IMR-90 (cell line): ENCODE measurements around the gene CDH23. TPM values are rescaled to one million over a fixed set of nuclear protein-coding genes. Genes with fewer than 3 reads are reported as not detected.

Experiments
- ATAC-seq: fragments of 200-7000 bp; cut with Tn5 transposase; 2 replicates; pipeline ENCODE4 v1.9.1; 2020; ENCODE audit warnings: low read depth, mild to moderate bottlenecking, moderate library complexity
- BruUV-seq: library from RNA; stranded (reverse); fragments of 400-500 nt; replicated peaks from 2 replicates; lab custom pipeline; 2021; lab: Mats Ljungman, UMichigan
- CTCF ChIA-PET: fragments of 300-600 bp; formaldehyde crosslinking; extraction: SDS; loops from one replicate; lab custom pipeline; 2021; ENCODE audit warnings: antibody characterized with exemption; lab: Yijun Ruan, JAX
- POLR2A ChIA-PET: fragments of 300-600 bp; sonication (Branson Sonifier 250); formaldehyde crosslinking; loops from one replicate; lab custom pipeline; 2022; ENCODE audit warnings: antibody characterized with exemption; ENCODE audit not compliant: unreplicated experiment; lab: Charles Lee
- DNase-seq: peaks from one replicate; pipeline ENCODE4 v3.0.0; 2013
- H2AFZ ChIP-seq: replicated peaks from 2 replicates; pipeline ENCODE3; 2013; ENCODE audit warnings: low read length, mild to moderate bottlenecking; ENCODE audit not compliant: poor library complexity
- H2AK5ac ChIP-seq: 2 replicates; pipeline ENCODE4 v1.6.1; 2013; ENCODE audit warnings: low read depth, low read length, inconsistent platforms
- H2AK9ac ChIP-seq: replicated peaks from 2 replicates; pipeline ENCODE3; 2013; ENCODE audit warnings: mild to moderate bottlenecking, low read depth, low read length, moderate library complexity; ENCODE audit not compliant: poor library complexity
- H2BK120ac ChIP-seq: 2 replicates; pipeline ENCODE4 v1.6.1; 2013; ENCODE audit warnings: low read depth, low read length, inconsistent platforms
- H2BK15ac ChIP-seq: 3 replicates; pipeline ENCODE4 v1.6.1; 2013; ENCODE audit warnings: low read depth, low read length, inconsistent platforms
- H2BK20ac ChIP-seq: 2 replicates; pipeline ENCODE4 v1.6.1; 2013; ENCODE audit warnings: low read depth, mild to moderate bottlenecking, inconsistent platforms, low read length, moderate library complexity
- H2BK5ac ChIP-seq: 2 replicates; pipeline ENCODE4 v1.6.1; 2013; ENCODE audit warnings: mild to moderate bottlenecking, low read depth, low read length, inconsistent platforms; ENCODE audit not compliant: poor library complexity, severe bottlenecking
- H3K14ac ChIP-seq: replicated peaks from 2 replicates; pipeline ENCODE4 v1.6.1; 2013; ENCODE audit warnings: low read depth, low read length, inconsistent platforms
- H3K18ac ChIP-seq: 2 replicates; pipeline ENCODE4 v1.6.1; 2013; ENCODE audit warnings: low read depth, low read length, control low read depth
- H3K23ac ChIP-seq: 2 replicates; pipeline ENCODE4 v1.6.1; 2013; ENCODE audit warnings: low read depth, low read length, inconsistent platforms
- H3K27ac ChIP-seq: 2 replicates; pipeline ENCODE4 v1.5.1; 2013; ENCODE audit warnings: mild to moderate bottlenecking, control low read depth, low read length; ENCODE audit not compliant: insufficient read depth
- H3K27me3 ChIP-seq: 2 replicates; pipeline ENCODE4 v1.6.1; 2013; ENCODE audit warnings: low read length; ENCODE audit not compliant: control insufficient read depth, insufficient read depth
- H3K36me3 ChIP-seq: 2 replicates; pipeline ENCODE4 v1.6.1; 2013; ENCODE audit warnings: low read length, mixed read lengths; ENCODE audit not compliant: control insufficient read depth, insufficient read depth
- H3K4ac ChIP-seq: 2 replicates; pipeline ENCODE4 v1.6.1; 2013; ENCODE audit warnings: low read depth, low read length, inconsistent platforms
- H3K4me1 ChIP-seq: 2 replicates; pipeline ENCODE4 v1.6.1; 2013; ENCODE audit warnings: low read length, mixed read lengths; ENCODE audit not compliant: control insufficient read depth, insufficient read depth
- H3K4me2 ChIP-seq: 2 replicates; pipeline ENCODE4 v1.6.1; 2013; ENCODE audit warnings: low read depth, mild to moderate bottlenecking, control low read depth, low read length, moderate library complexity
- H3K4me3 ChIP-seq: 2 replicates; pipeline ENCODE4 v1.5.1; 2013; ENCODE audit warnings: low read depth, mild to moderate bottlenecking, control low read depth, low read length, moderate library complexity; ENCODE audit not compliant: insufficient read depth
- H3K56ac ChIP-seq: 2 replicates; pipeline ENCODE4 v1.6.1; 2013; ENCODE audit warnings: low read length, inconsistent platforms; ENCODE audit not compliant: insufficient read depth; ENCODE audit errors: extremely low read depth
- H3K79me1 ChIP-seq, 2 experiments: 2 replicates each; pipeline ENCODE4 v1.6.1; 2013; ENCODE audit warnings: low read length in 2 of 2, inconsistent platforms in 1 of 2, low read depth in 1 of 2
- H3K9ac ChIP-seq: 2 replicates; pipeline ENCODE4 v1.6.1; 2013; ENCODE audit warnings: low read depth, low read length, control low read depth
- H3K9me1 ChIP-seq: 2 replicates; pipeline ENCODE4 v1.6.1; 2013; ENCODE audit warnings: low read length, inconsistent platforms; ENCODE audit not compliant: insufficient read depth
- H3K9me3 ChIP-seq: 2 replicates; pipeline ENCODE4 v1.6.1; 2013; ENCODE audit warnings: low read length; ENCODE audit not compliant: control insufficient read depth, insufficient read depth
- H4K20me1 ChIP-seq: 2 replicates; pipeline ENCODE4 v1.6.1; 2013; ENCODE audit warnings: low read length, inconsistent platforms; ENCODE audit not compliant: insufficient read depth
- H4K5ac ChIP-seq: 2 replicates; pipeline ENCODE4 v1.6.1; 2013; ENCODE audit warnings: mild to moderate bottlenecking, low read depth, low read length, control low read depth
- H4K8ac ChIP-seq, 2 experiments: 2 replicates each; pipeline ENCODE4 v1.6.1; 2013; ENCODE audit warnings: low read depth in 2 of 2, low read length in 2 of 2, control low read depth in 1 of 2, inconsistent platforms in 1 of 2
- H4K91ac ChIP-seq: 2 replicates; pipeline ENCODE4 v1.6.1; 2013; ENCODE audit warnings: low read depth, low read length, inconsistent platforms; ENCODE audit not compliant: insufficient read depth
- CEBPB ChIP-seq: IDR thresholded peaks from 2 replicates; pipeline ENCODE4 v1.6.1; 2012; ENCODE audit warnings: low read depth, low read length, improper control_type of control experiment
- CHD1 ChIP-seq: IDR thresholded peaks from 2 replicates; pipeline ENCODE4 v1.6.1; 2012; ENCODE audit warnings: low read depth, low read length, improper control_type of control experiment
- WGBS, 2 experiments: methylation state at CpG; one replicate each; pipeline versions ENCODE4 v1.1.5 to v1.1.7; 2013; ENCODE audit warnings: missing lambda C conversion rate in 2 of 2; ENCODE audit not compliant: insufficient read length in 1 of 2; ENCODE audit errors: extremely low coverage in 2 of 2; 5-methylcytosine and 5-hydroxymethylcytosine counted together
- dilution Hi-C: fragments of 300-500 bp; cut with HindIII; formaldehyde crosslinking; loops from one replicate; pipeline ENCODE4 v1.14.3; 2018; ENCODE audit warnings: low sequenced_read_pairs; ENCODE audit not compliant: unreplicated experiment
- in situ Hi-C: fragments of 300-500 bp; cut with MboI; formaldehyde crosslinking; loops from 3 replicates; pipeline ENCODE4 v1.14.3; 2019; ENCODE audit warnings: low sequenced_read_pairs, inconsistent platforms, mixed read lengths
- intact Hi-C: fragments of 100-400 bp; cut with micrococcal nuclease; formaldehyde crosslinking; loops from 2 replicates; pipeline ENCODE4 v1.10.0; 2022
- polyA plus RNA-seq, 3 experiments: library from polyadenylated mRNA; depleted of rRNA; stranded (reverse); fragments of >200 nt; gene quantifications; 2 replicates each; pipeline ENCODE4 v1.2.3, GENCODE V29; 2012; ENCODE audit warnings: low replicate concordance in 1 of 3
- total RNA-seq: library from RNA; depleted of rRNA; stranded (reverse); fragments of >200 nt; gene quantifications from 2 replicates; pipeline ENCODE4 v1.2.3, GENCODE V29; 2012

The CDH23 gene
- total and polyA plus RNA-seq, 2 of the 4 experiments (the other 2 are of a cell fraction): under 0.01 to 0.03 TPM

GRCh38 chr10:71754562-71754961, 357.8 kb downstream of the CDH23 start:
- H2BK20ac ChIP-seq: no peak overlapping the region
- H3K4me3 ChIP-seq: no peak overlapping the region
- H2AFZ ChIP-seq: no peak overlapping the region
- no peak overlapping the region for H2BK15ac ChIP-seq
- peaks cover 10% of the 10 kb centered on the region; the same call in 1 of the 2 replicates for H3K4me1 ChIP-seq
- no peak overlapping the region for H2AK5ac ChIP-seq
- H3K9ac ChIP-seq: no peak overlapping the region
- H3K9me1 ChIP-seq: peaks cover 14% of the 10 kb centered on the region; the same call in 1 of the 2 replicates
- H4K5ac ChIP-seq: no peak overlapping the region
- no peak overlapping the region for H3K18ac ChIP-seq
- no peak overlapping the region for H3K4ac ChIP-seq
- TF ChIP-seq CEBPB: peak; percentile 69
- no peak for TF ChIP-seq CHD1
- ATAC-seq (no peak), DNase-seq (no peak)
- H2AK9ac ChIP-seq: no peak overlapping the region
- peaks cover 3% of the 10 kb centered on the region for H3K27me3 ChIP-seq
- no peaks in the 10 kb centered on the region for H3K9me3 ChIP-seq
- no peak overlapping the region for H2BK5ac ChIP-seq
- dilution Hi-C loops: no loop called here
- POLR2A ChIA-PET: no interaction called here
- H2BK120ac ChIP-seq: no peak overlapping the region
- H4K91ac ChIP-seq: no peak overlapping the region
- no peak overlapping the region for H3K4me2 ChIP-seq
- WGBS, 2 experiments: no CpG with 5 or more reads among the region's 3 CpGs
- H4K20me1 ChIP-seq: no peaks in the 10 kb centered on the region
- no TSS peak for BruUV-seq
- no peak overlapping the region for H3K27ac ChIP-seq
- no peak overlapping the region for H3K14ac ChIP-seq
- CTCF ChIA-PET: no interaction called here
- no peak overlapping the region for H3K23ac ChIP-seq
- H4K8ac ChIP-seq: no peak overlapping the region
- no peak overlapping the region for H3K56ac ChIP-seq
- H3K79me1 ChIP-seq: no peaks in the 10 kb centered on the region
- intact Hi-C loops: no loop called here
- in situ Hi-C loops: no loop called here
- H3K36me3 ChIP-seq: peaks cover 10% of the 10 kb centered on the region; the same call in 1 of the 2 replicates
